Stomach (tissue), 4 donors: ENCODE measurements around the gene CCN6.

ENCODE experiments used
- CTCF ChIP-seq, 7 experiments: fragments of 450-650 bp in 4 of 7; fragments of 200-600 bp in 3 of 7; sonication (generic) in 3 of 7; IDR thresholded peaks; one replicate each; pipeline ENCODE4 v1.5.1; 2016 to 2019; ENCODE audit warnings: antibody characterized with exemption in 7 of 7, control low read depth in 2 of 7, mild to moderate bottlenecking in 1 of 7
- EP300 ChIP-seq: sonication (generic); formaldehyde crosslinking; IDR thresholded peaks from one replicate; pipeline ENCODE4 v1.6.1; 2017; ENCODE audit warnings: antibody characterized with exemption
- POLR2A ChIP-seq, 4 donors: fragments of 450-650 bp; IDR thresholded peaks; one replicate each; pipeline ENCODE4 v1.6.1; 2016; ENCODE audit warnings: antibody characterized with exemption in 4 of 4, control low read depth in 2 of 4, mild to moderate bottlenecking in 1 of 4, moderate library complexity in 1 of 4
- POLR2AphosphoS5 ChIP-seq, 3 donors: sonication (generic); formaldehyde crosslinking; IDR thresholded peaks; one replicate each; pipeline ENCODE4 v1.6.1; 2016; ENCODE audit warnings: antibody characterized with exemption in 3 of 3

GRCh38 chr6:112066606-112067005, 12.7 kb downstream of the CCN6 start:
- TF ChIP-seq EP300 (no peak), CTCF (IDR thresholded peaks at IDR 0.05) (no peak), POLR2A (IDR thresholded peaks at IDR 0.05) (no peak), POLR2AphosphoS5 (IDR thresholded peaks at IDR 0.05) (no peak)
